Kidney (tissue), 14 donors: ENCODE data around the gene PP2D1. TPM values are rescaled to one million over a fixed set of nuclear protein-coding genes. Genes with fewer than 3 reads are reported as not detected.

Source experiments
- DNase-seq, 5 donors: peaks; one replicate each; pipeline ENCODE4 v3.0.0-alpha.2; 2013 to 2020
- FAIRE-seq: peaks from 2 replicates; lab custom pipeline; 2012; peaks lifted over from hg19 to GRCh38; lab: Jason Lieb, UNC
- H3K27ac ChIP-seq, 2 donors: one replicate each; pipeline ENCODE4 v1.7.0; 2013; ENCODE audit warnings: low read depth in 2 of 2, low read length in 2 of 2, inconsistent platforms in 1 of 2
- H3K27me3 ChIP-seq: one replicate; pipeline ENCODE4 v1.7.1; 2013; ENCODE audit warnings: low read length, inconsistent platforms; ENCODE audit not compliant: control insufficient read depth, insufficient read depth
- H3K36me3 ChIP-seq, 3 donors: one replicate each; pipeline versions ENCODE4 v1.7.0 to v1.7.1; 2013; ENCODE audit warnings: low read length in 3 of 3, control low read depth in 1 of 3, inconsistent platforms in 1 of 3; ENCODE audit not compliant: insufficient read depth in 3 of 3, control insufficient read depth in 2 of 3
- H3K4me1 ChIP-seq, 3 donors: one replicate each; pipeline versions ENCODE4 v1.7.0 to v1.7.1; 2013; ENCODE audit warnings: low read length in 3 of 3, inconsistent platforms in 1 of 3, low read depth in 1 of 3; ENCODE audit not compliant: control insufficient read depth in 2 of 3, insufficient read depth in 2 of 3
- H3K4me3 ChIP-seq, 3 donors: one replicate each; pipeline versions ENCODE4 v1.7.0 to v1.8.1; 2013; ENCODE audit warnings: low read length in 3 of 3, control low read depth in 1 of 3, inconsistent platforms in 1 of 3
- H3K9ac ChIP-seq, 3 donors: one replicate each; pipeline versions ENCODE4 v1.7.0 to v1.7.1; 2013; ENCODE audit warnings: low read length in 3 of 3, control low read depth in 1 of 3, inconsistent platforms in 1 of 3
- H3K9me3 ChIP-seq, 3 donors: one replicate each; pipeline versions ENCODE4 v1.7.0 to v1.7.1; 2013; ENCODE audit warnings: low read length in 3 of 3, control low read depth in 1 of 3, inconsistent platforms in 1 of 3; ENCODE audit not compliant: control insufficient read depth in 2 of 3, insufficient read depth in 1 of 3
- intact Hi-C: fragments of 100-400 bp; cut with DNase I; formaldehyde crosslinking; loops from one replicate; pipeline ENCODE4 v1.11.1; 2022
- polyA plus RNA-seq: library from polyadenylated mRNA; stranded (reverse); fragments of 350-450 nt; fragmentation: Illumina TruSeq; extraction: RNeasy Lipid Tissue Mini Kit (QIAGEN cat#74804); gene quantifications from one replicate; pipeline ENCODE4 v1.2.3, GENCODE V29; 2014; ENCODE audit warnings: low read depth, low replicate concordance; ENCODE audit not compliant: insufficient read depth
- total RNA-seq: library from RNA; stranded (reverse); fragmentation: NEBNext Ultra II Directional; extraction: Animal tissue kit (Norgen Biotek cat#: 25700); gene quantifications from one replicate; pipeline ENCODE4 v1.2.1, GENCODE V29; 2021
- TF ChIP-seq, protein P1 (sequence below): IDR thresholded peaks from 3 replicates; pipeline ENCODE4 v1.5.1; 2012; ENCODE audit warnings: mild to moderate bottlenecking, moderate library complexity, borderline replicate concordance; ENCODE audit not compliant: insufficient read depth; ENCODE audit errors: extremely low read depth
- donor health status: control.
- donor health status: control.
- donor health status: control.
- donor health status: control.
- donor health status: control.
- donor health status: DM: yes; HTN: yes; CAD: no.
- donor health status: Normal renal cell carcinoma (clear cell type).

PP2D1 gene
- total and polyA plus RNA-seq, 2 donors from 2014 or later, result not detected

DNA sequence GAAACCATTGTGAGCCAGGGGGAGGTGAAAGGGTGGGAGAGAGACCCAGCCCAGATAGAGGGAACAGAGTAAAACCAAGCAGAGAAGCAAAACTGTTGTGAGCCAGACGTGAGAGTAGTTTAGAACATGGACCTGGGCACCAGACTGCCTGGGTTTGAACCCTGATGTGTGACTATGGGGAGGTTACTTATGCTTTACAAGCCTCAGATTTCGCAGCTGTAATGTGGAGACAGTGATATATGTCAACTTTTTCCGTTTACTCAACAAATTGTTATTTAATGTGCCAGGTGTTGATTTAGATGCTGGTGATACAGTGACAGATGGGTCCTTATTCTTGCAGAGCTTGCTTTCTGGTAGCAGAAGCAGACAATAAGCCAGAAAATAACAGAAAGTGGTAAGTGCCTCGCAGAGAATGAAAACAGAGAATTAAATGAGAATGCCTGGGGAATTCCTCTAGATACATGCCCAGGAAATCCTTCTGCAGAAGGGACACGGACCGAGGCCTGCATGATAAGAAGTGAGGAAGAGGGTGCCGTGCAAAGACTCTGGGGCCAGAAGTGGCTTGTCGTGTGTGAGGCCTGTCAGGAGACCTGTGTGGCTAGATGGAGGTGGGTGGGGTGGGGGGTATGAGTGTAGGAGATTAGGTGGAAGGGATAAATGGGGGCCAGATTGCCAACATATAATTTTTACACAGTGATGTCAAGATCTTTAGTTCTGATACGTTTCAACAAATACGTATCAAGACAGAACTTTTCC lies 43.1 kb upstream of the PP2D1 start:
- Histone ChIP-seq H3K27me3 (no peaks in the 10 kb centered on the region), H3K36me3 (no peaks in the 10 kb centered on the region), H3K27ac (peak overlapping the region in 1 of 2 donors; percentile 4), H3K4me3 (no peak overlapping the region), H3K9ac (no peak overlapping the region), H3K4me1 (peaks cover 0 to 19% (median 12%) of the 10 kb centered on the region in 3 donors), H3K9me3 (no peaks in the 10 kb centered on the region)
- TF ChIP-seq, protein P1, sequence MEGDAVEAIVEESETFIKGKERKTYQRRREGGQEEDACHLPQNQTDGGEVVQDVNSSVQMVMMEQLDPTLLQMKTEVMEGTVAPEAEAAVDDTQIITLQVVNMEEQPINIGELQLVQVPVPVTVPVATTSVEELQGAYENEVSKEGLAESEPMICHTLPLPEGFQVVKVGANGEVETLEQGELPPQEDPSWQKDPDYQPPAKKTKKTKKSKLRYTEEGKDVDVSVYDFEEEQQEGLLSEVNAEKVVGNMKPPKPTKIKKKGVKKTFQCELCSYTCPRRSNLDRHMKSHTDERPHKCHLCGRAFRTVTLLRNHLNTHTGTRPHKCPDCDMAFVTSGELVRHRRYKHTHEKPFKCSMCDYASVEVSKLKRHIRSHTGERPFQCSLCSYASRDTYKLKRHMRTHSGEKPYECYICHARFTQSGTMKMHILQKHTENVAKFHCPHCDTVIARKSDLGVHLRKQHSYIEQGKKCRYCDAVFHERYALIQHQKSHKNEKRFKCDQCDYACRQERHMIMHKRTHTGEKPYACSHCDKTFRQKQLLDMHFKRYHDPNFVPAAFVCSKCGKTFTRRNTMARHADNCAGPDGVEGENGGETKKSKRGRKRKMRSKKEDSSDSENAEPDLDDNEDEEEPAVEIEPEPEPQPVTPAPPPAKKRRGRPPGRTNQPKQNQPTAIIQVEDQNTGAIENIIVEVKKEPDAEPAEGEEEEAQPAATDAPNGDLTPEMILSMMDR, result no peak
- intact Hi-C loops, result no loop called here
- FAIRE-seq (no peak), DNase-seq (no peak)

DNA sequence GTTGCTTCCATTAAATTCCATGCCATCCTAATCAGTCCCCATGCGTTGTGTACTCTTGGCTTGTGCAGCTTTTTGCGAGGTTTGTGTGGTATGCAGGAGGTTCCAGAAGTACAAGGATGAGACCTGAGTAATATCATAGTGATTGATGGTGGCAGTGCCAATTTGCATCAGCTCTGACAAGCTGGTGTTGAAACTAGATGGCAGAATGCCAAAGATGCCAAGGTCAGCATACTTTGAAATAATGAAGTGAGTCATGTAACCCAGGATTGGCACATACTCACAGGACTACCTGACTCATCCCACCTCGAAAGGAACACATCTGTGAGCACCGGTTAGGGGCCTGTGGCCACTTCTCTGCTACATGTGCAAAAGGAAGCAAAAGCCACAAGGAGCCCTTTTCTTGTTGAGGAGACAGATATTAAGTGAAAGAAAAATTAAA lies 42.5 kb upstream of the PP2D1 start:
- Histone ChIP-seq H3K27ac (peak overlapping the region in 1 of 2 donors; percentile 4), H3K9ac (no peak overlapping the region), H3K9me3 (no peaks in the 10 kb centered on the region), H3K36me3 (no peaks in the 10 kb centered on the region), H3K4me3 (no peak overlapping the region), H3K27me3 (no peaks in the 10 kb centered on the region), H3K4me1 (peaks cover 0 to 20% (median 12%) of the 10 kb centered on the region in 3 donors)
- intact Hi-C loops, result no loop called here
- FAIRE-seq (no peak), DNase-seq (peak in 1 of 5 donors; percentile 71)
- TF ChIP-seq, protein P1, result no peak

DNA sequence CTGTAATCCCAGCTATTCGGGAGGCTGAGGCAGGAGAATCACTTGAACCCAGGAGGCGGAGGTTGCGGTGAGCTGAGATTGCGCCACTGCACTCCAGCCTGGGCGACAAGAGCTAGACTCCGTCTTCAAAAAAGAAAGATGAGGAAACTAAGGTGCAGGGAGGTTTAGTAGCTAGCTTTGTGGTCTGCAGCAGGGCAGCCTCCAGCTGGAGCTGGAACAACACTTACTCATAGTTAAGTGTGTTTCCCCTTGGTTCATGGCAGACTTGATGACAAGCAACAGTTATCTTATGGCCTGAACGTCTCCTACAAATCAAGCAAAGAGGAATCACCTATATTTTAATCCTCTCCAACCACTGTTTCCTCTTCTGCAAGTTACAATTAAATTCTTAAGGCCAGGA lies 40.8 kb upstream of the PP2D1 start:
- TF ChIP-seq, protein P1, result no peak
- no peak for FAIRE-seq
- Histone ChIP-seq H3K27ac (no peak overlapping the region), H3K4me3 (no peak overlapping the region), H3K9me3 (no peaks in the 10 kb centered on the region), H3K9ac (no peak overlapping the region), H3K4me1 (peaks cover 0 to 26% (median 12%) of the 10 kb centered on the region in 3 donors), H3K36me3 (no peaks in the 10 kb centered on the region), H3K27me3 (no peaks in the 10 kb centered on the region)
- DNase-seq, result no peak
- intact Hi-C loops, result no loop called here
